CD4-positive, alpha-beta T cell treated with Interferon gamma for 1 hour (primary cell): ENCODE measurements around the gene PSORS1C2.
A peak's percentile ranks its signal among the peaks of the same experiment; 100 is the strongest.
"Not testable (repeated sequence)": the region's sequence is repeated elsewhere in the genome, so short reads cannot be mapped to it uniquely, and the experiment has no call there.

Source experiments
- DNase-seq: peaks from one replicate; pipeline ENCODE4 v3.0.0-alpha.2; 2020

PSORS1C2 gene

GRCh38 chr6:31138982-31139381 lies at the start of gene PSORS1C2:
Gene PSORS1C2 (minus strand): TSS chr6:31139066. CDS start chr6:31139026, 40 bp downstream.
- no peak for DNase-seq

- DNase-seq, result no peak
Measured at GRCh38 chr6:31187780-31188194, 48.9 kb upstream of the PSORS1C2 start.

GRCh38 chr6:31186052-31186734 lies 47.3 kb upstream of the PSORS1C2 start:
- no peak for DNase-seq

- DNase-seq, result not testable (repeated sequence)
Measured at GRCh38 chr6:31185695-31186051, 46.8 kb upstream of the PSORS1C2 start.

GRCh38 chr6:31183859-31184258 lies 45.0 kb upstream of the PSORS1C2 start:
- DNase-seq, result not testable (repeated sequence)

- DNase-seq, result not testable (repeated sequence)
Measured at GRCh38 chr6:31183287-31183686, 44.4 kb upstream of the PSORS1C2 start.

GRCh38 chr6:31180500-31180899 lies 41.6 kb upstream of the PSORS1C2 start:
- DNase-seq, result peak; percentile 65

- no peak for DNase-seq
Measured at GRCh38 chr6:31179896-31180295, 41.0 kb upstream of the PSORS1C2 start.

GRCh38 chr6:31179042-31179386 lies 40.1 kb upstream of the PSORS1C2 start:
- DNase-seq, result no peak

- no peak for DNase-seq
Measured at GRCh38 chr6:31178143-31179041, 39.5 kb upstream of the PSORS1C2 start.

GRCh38 chr6:31175971-31176370 lies 37.1 kb upstream of the PSORS1C2 start:
- no peak for DNase-seq

- DNase-seq, result no peak
Measured at GRCh38 chr6:31174378-31174777, 35.5 kb upstream of the PSORS1C2 start.

- DNase-seq, result no peak
Measured at GRCh38 chr6:31173406-31173805, 34.5 kb upstream of the PSORS1C2 start.

- no peak for DNase-seq
Measured at GRCh38 chr6:31172973-31173384, 34.1 kb upstream of the PSORS1C2 start.

- no peak for DNase-seq
Measured at GRCh38 chr6:31171931-31172905, 33.4 kb upstream of the PSORS1C2 start.

- no peak for DNase-seq
Measured at GRCh38 chr6:31170987-31171671, 32.3 kb upstream of the PSORS1C2 start.

- no peak for DNase-seq
Measured at GRCh38 chr6:31170600-31170881, 31.7 kb upstream of the PSORS1C2 start, which contains the start of gene POU5F1. Gene POU5F1 (minus strand): TSS chr6:31170682. CDS start chr6:31170620, 62 bp downstream.

GRCh38 chr6:31169858-31170599 lies 31.2 kb upstream of the PSORS1C2 start:
- not testable (repeated sequence) for DNase-seq

GRCh38 chr6:31169123-31169857 lies 30.4 kb upstream of the PSORS1C2 start:
- DNase-seq, result no peak

- no peak for DNase-seq
Measured at GRCh38 chr6:31168606-31169005, 29.7 kb upstream of the PSORS1C2 start.

GRCh38 chr6:31165986-31166385 lies 27.1 kb upstream of the PSORS1C2 start:
- DNase-seq, result no peak
